ENCODE data around the gene HERC4.
"Not testable (repeated sequence)": the region's sequence is repeated elsewhere in the genome, so short reads cannot be mapped to it uniquely, and the experiment has no call there.

Gene HERC4

GRCh38 chr10:68047554-68048327 is 27.3 kb downstream of the HERC4 start:
- DNase-seq (ENCODE audit: low spot score), result no peak

- no peak for DNase-seq (ENCODE audit: low spot score)
These were observed 28.0 kb downstream of the HERC4 start for GRCh38 chr10:68047122-68047521.

GRCh38 chr10:68046642-68047041 is 28.4 kb downstream of the HERC4 start:
- no peak for DNase-seq (ENCODE audit: low spot score)

GRCh38 chr10:68043030-68043429 is 32.1 kb downstream of the HERC4 start:
- DNase-seq (ENCODE audit: low spot score), result peak; percentile 58

GRCh38 chr10:68032113-68032512 is 43.0 kb downstream of the HERC4 start:
- no peak for DNase-seq (ENCODE audit: low spot score)

GRCh38 chr10:68027429-68027828 is 47.7 kb downstream of the HERC4 start:
- no peak for DNase-seq (ENCODE audit: low spot score)

- DNase-seq (ENCODE audit: low spot score), result no peak
These were observed 51.8 kb downstream of the HERC4 start for GRCh38 chr10:68023292-68023691.

- not testable (repeated sequence) for DNase-seq (ENCODE audit: low spot score)
These were observed 52.8 kb downstream of the HERC4 start for GRCh38 chr10:68022324-68022723.

- not testable (repeated sequence) for DNase-seq (ENCODE audit: low spot score)
These were observed 58.6 kb downstream of the HERC4 start for GRCh38 chr10:68016519-68016918.

GRCh38 chr10:68010426-68010940 is 64.6 kb downstream of the HERC4 start:
- no peak for DNase-seq (ENCODE audit: low spot score)

- no peak for DNase-seq (ENCODE audit: low spot score)
These were observed 67.7 kb downstream of the HERC4 start for GRCh38 chr10:68007356-68007755.

- DNase-seq (ENCODE audit: low spot score), result no peak
These were observed 73.5 kb downstream of the HERC4 start for GRCh38 chr10:68001539-68001938.

- DNase-seq (ENCODE audit: low spot score), result no peak
These were observed 74.1 kb downstream of the HERC4 start for GRCh38 chr10:68001000-68001399.

- no peak for DNase-seq (ENCODE audit: low spot score)
These were observed 85.0 kb downstream of the HERC4 start for GRCh38 chr10:67990093-67990492.

GRCh38 chr10:67988606-67989005 is 86.5 kb downstream of the HERC4 start:
- DNase-seq (ENCODE audit: low spot score), result no peak

- DNase-seq (ENCODE audit: low spot score), result not testable (repeated sequence)
These were observed 92.5 kb downstream of the HERC4 start for GRCh38 chr10:67982603-67983002.

GRCh38 chr10:67978749-67979148 is 96.3 kb downstream of the HERC4 start:
- DNase-seq (ENCODE audit: low spot score), result no peak

- DNase-seq (ENCODE audit: low spot score), result no peak
These were observed 97.8 kb downstream of the HERC4 start for GRCh38 chr10:67977251-67977650.

- no peak for DNase-seq (ENCODE audit: low spot score)
These were observed 98.5 kb downstream of the HERC4 start for GRCh38 chr10:67976292-67977245.

- DNase-seq (ENCODE audit: low spot score), result no peak
These were observed 99.2 kb downstream of the HERC4 start for GRCh38 chr10:67975871-67976270.

- DNase-seq (ENCODE audit: low spot score), result no peak
These were observed 103.8 kb downstream of the HERC4 start for GRCh38 chr10:67971311-67971710.

GRCh38 chr10:67969875-67970274 is 105.2 kb downstream of the HERC4 start:
- DNase-seq (ENCODE audit: low spot score), result peak; percentile 8

- not testable (repeated sequence) for DNase-seq (ENCODE audit: low spot score)
These were observed 109.0 kb downstream of the HERC4 start for GRCh38 chr10:67966035-67966434.

Measured in AG08395 (cell line).